GM18499 (cell line): ENCODE measurements around the gene PDE6B.

Source experiments
- ATAC-seq: cut with Tn5 transposase; IDR thresholded peaks from one replicate; pipeline ENCODE4 v1.9.1; 2021; ENCODE audit warnings: moderate number of reproducible peaks; ENCODE audit not compliant: insufficient read depth, unreplicated experiment

The PDE6B gene

DNA sequence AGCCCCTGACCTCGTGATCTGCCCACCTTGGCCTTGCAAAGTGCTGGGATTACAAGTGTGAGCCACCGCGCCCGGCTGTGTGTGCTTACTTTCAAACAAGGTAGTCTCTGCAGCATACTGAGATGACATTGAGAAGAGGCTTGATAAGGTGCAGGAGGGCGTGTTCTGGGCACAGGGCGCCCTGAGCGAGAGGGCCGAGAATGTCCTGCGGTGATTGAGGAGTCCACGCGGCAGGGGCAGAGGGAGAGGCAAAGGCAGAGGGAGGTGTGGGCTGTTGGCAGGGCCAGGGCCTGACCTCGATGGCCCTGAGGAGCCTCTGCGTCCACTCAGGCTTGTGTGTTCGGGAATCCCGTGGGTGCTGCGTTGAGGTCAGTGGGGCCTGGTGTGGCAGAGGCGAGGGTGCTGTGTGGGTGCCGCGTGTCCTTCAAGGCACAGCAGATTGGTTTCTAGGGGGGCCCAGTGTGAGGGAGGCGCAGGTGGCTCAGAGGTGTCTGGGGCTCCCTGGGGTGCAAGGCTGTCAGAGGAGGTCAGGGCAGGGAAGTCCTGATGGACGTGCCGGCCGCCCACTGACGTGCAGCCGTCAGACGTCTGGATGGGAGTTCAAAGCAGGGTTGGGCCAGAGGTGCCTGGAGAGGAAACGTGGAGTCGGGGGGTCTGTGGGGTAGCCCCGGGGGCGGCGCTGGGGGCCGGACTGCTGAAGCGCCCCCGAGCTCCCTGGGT, 92.4 kb downstream of the PDE6B start:
- ATAC-seq = no peak

GRCh38 chr4:718460-718859, 93.1 kb downstream of the PDE6B start:
- no peak for ATAC-seq
